HL-60 (cell line): Measurements from ENCODE around the gene RASSF5.

Experiments
- DNase-seq, 2 experiments: peaks; one replicate each; pipeline ENCODE4 v3.0.0-alpha.2; 2010 to 2020; ENCODE audit warnings: low read depth in 1 of 2, low spot score in 1 of 2
- H3K27ac ChIP-seq: fragments of 250-450 bp; sonication (Bioruptor Pico); replicated peaks from 2 replicates; pipeline ENCODE4 v1.5.1; 2020; ENCODE audit warnings: mild to moderate bottlenecking, moderate library complexity
- H3K27me3 ChIP-seq: fragments of 250-450 bp; sonication (Bioruptor Pico); 2 replicates; pipeline ENCODE4 v1.5.1; 2021; ENCODE audit warnings: mild to moderate bottlenecking, moderate library complexity; ENCODE audit not compliant: insufficient read depth, poor library complexity, severe bottlenecking
- H3K4me3 ChIP-seq: replicated peaks from 2 replicates; pipeline ENCODE4 v1.5.1; 2011; ENCODE audit warnings: mild to moderate bottlenecking, control low read depth, low read length; ENCODE audit not compliant: insufficient read depth
- CTCF ChIP-seq: IDR thresholded peaks from one replicate; pipeline ENCODE4 v1.5.1; 2011; ENCODE audit warnings: low read length, control low read depth, inconsistent platforms; ENCODE audit not compliant: insufficient read depth
- GABPA ChIP-seq: IDR thresholded peaks from 2 replicates; pipeline ENCODE4 v1.6.1; 2012; ENCODE audit warnings: low read depth
- POLR2AphosphoS5 ChIP-seq: IDR thresholded peaks from 2 replicates; pipeline ENCODE4 v1.6.1; 2012; ENCODE audit warnings: low read depth
- REST ChIP-seq: IDR thresholded peaks from 2 replicates; pipeline ENCODE4 v1.6.1; 2012; ENCODE audit warnings: low read depth; ENCODE audit not compliant: insufficient replicate concordance
- SPI1 ChIP-seq: IDR thresholded peaks from 2 replicates; pipeline ENCODE4 v1.6.1; 2012; ENCODE audit warnings: low read depth, mild to moderate bottlenecking, borderline replicate concordance

The RASSF5 gene

GRCh38 chr1:206484901-206485300, 22.4 kb upstream of the RASSF5 start:
- Histone ChIP-seq H3K27ac (no peak overlapping the region), H3K27me3 (no peaks in the 10 kb centered on the region), H3K4me3 (no peak overlapping the region)
- DNase-seq = no peak
- TF ChIP-seq CTCF = no peak
- TF ChIP-seq POLR2AphosphoS5 = no peak
- TF ChIP-seq SPI1 = no peak
- TF ChIP-seq REST = no peak
- no peak for TF ChIP-seq GABPA

GRCh38 chr1:206486995-206487788, 20.1 kb upstream of the RASSF5 start:
- no peak overlapping the region for H3K27ac ChIP-seq
- TF ChIP-seq POLR2AphosphoS5 (no peak), SPI1 (peak; percentile 66)
- no peak for DNase-seq
- H3K4me3 ChIP-seq = no peak overlapping the region
- H3K27me3 ChIP-seq = no peaks in the 10 kb centered on the region

GRCh38 chr1:206487970-206488369, 19.4 kb upstream of the RASSF5 start:
- Histone ChIP-seq H3K27me3 (no peaks in the 10 kb centered on the region), H3K4me3 (no peak overlapping the region), H3K27ac (no peak overlapping the region)
- DNase-seq = no peak
- TF ChIP-seq SPI1 (no peak), POLR2AphosphoS5 (no peak), GABPA (no peak), CTCF (no peak), REST (no peak)

GRCh38 chr1:206488466-206488865, 18.9 kb upstream of the RASSF5 start:
- no peaks in the 10 kb centered on the region for H3K27me3 ChIP-seq
- TF ChIP-seq GABPA = no peak
- TF ChIP-seq CTCF = no peak
- TF ChIP-seq POLR2AphosphoS5 = no peak
- no peak for TF ChIP-seq SPI1
- TF ChIP-seq REST = no peak
- no peak for DNase-seq
- no peak overlapping the region for H3K4me3 ChIP-seq
- no peak overlapping the region for H3K27ac ChIP-seq
